Prostate gland (tissue), 2 donors: ENCODE data around the gene CASP10.

Experiments
- CTCF ChIP-seq, 4 experiments: fragments of 200-600 bp in 2 of 4; fragments of 450-650 bp in 2 of 4; sonication (generic) in 2 of 4; IDR thresholded peaks; 1 replicate in 3 of 4; 2 replicates in 1 of 4; pipeline ENCODE4 v1.5.1; 2016 to 2019; ENCODE audit warnings: antibody characterized with exemption in 4 of 4, mild to moderate bottlenecking in 2 of 4, moderate library complexity in 2 of 4
- POLR2A ChIP-seq: fragments of 450-650 bp; IDR thresholded peaks from one replicate; pipeline ENCODE4 v1.6.1; 2016; ENCODE audit warnings: antibody characterized with exemption, mild to moderate bottlenecking

- TF ChIP-seq CTCF (IDR thresholded peaks at IDR 0.05), result no peak
- no peak for TF ChIP-seq POLR2A
Measured at GRCh38 chr2:201260302-201260800, 77.4 kb downstream of the CASP10 start, which contains the start of gene CASP8.
